Esophagus muscularis mucosa (tissue), 3 donors: ENCODE measurements around the gene SCARB2.

Source experiments
- CTCF ChIP-seq, 3 experiments: fragments of 200-600 bp in 2 of 3; fragments of 450-650 bp in 1 of 3; sonication (generic) in 2 of 3; IDR thresholded peaks; one replicate each; pipeline ENCODE4 v1.5.1; 2017 to 2019; ENCODE audit warnings: antibody characterized with exemption in 3 of 3, mild to moderate bottlenecking in 2 of 3, moderate library complexity in 1 of 3
- POLR2AphosphoS5 ChIP-seq, 2 donors: sonication (generic); formaldehyde crosslinking; IDR thresholded peaks; one replicate each; pipeline ENCODE4 v1.6.1; 2017; ENCODE audit warnings: antibody characterized with exemption in 2 of 2

- no peak for TF ChIP-seq CTCF (IDR thresholded peaks at IDR 0.05)
- no peak for TF ChIP-seq POLR2AphosphoS5 (IDR thresholded peaks at IDR 0.05)
Measured at GRCh38 chr4:76238701-76239100, 25.1 kb upstream of the SCARB2 start.
